ENCODE results near the gene OR52K2.

Gene OR52K2

DNA sequence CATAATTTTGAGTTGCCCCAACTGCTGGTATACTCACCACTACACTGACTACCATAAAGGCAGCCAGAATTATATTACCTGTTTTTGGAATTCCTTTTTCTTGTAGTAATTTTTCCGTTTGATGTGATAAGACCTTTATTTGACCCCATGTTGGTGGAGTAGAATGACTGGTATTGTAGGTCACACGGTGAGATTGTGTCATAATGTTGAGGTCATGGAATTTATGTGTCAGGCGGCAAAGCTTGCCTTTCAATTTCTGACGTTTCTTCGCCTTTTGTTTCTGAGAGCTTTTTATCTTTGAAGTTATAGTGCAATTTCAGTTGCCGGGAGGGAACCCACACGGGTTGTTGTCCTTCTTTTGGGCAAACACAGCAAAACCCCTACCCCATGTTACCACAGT is 46.4 kb downstream of the OR52K2 start:
- H3K4me3 Mint-ChIP-seq = no peak overlapping the region
- peaks cover 5% of the 10 kb centered on the region for H3K4me1 Mint-ChIP-seq
- peaks cover 8% of the 10 kb centered on the region for H3K27me3 Mint-ChIP-seq
- H3K9me3 Mint-ChIP-seq = no peaks in the 10 kb centered on the region
- no peak for ATAC-seq (ENCODE audit: low read depth)
- DNase-seq (ENCODE audit: low spot score in 2 of 2) = no peak
- H3K27ac Mint-ChIP-seq = no peak overlapping the region
- no peaks in the 10 kb centered on the region for H3K36me3 Mint-ChIP-seq

DNA sequence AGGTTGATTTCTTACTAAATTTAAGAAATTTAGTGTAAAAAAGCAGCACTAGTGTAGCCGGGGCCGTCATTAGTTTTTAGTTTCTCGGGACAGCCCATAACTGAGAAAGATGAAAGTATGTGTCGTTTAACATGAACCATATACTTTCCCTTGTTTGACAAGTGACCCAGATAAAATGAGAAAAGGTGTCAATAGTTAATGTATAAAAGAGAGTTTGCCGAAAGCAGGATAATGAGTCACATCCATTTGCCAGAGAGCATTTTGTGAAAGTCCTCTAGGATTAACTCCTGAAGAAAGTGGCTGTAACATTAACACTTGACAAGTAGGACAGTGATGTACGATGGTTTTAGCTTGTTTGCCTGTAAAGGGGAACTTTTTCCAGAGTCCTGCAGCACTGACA is 46.9 kb downstream of the OR52K2 start:
- H3K9me3 Mint-ChIP-seq = no peaks in the 10 kb centered on the region
- ATAC-seq (ENCODE audit: low read depth) (no peak), DNase-seq (ENCODE audit: low spot score in 2 of 2) (no peak)
- peaks cover 5% of the 10 kb centered on the region for H3K4me1 Mint-ChIP-seq
- H3K4me3 Mint-ChIP-seq = no peak overlapping the region
- H3K27ac Mint-ChIP-seq = no peak overlapping the region
- H3K36me3 Mint-ChIP-seq = no peaks in the 10 kb centered on the region
- H3K27me3 Mint-ChIP-seq = peaks cover 8% of the 10 kb centered on the region

DNA sequence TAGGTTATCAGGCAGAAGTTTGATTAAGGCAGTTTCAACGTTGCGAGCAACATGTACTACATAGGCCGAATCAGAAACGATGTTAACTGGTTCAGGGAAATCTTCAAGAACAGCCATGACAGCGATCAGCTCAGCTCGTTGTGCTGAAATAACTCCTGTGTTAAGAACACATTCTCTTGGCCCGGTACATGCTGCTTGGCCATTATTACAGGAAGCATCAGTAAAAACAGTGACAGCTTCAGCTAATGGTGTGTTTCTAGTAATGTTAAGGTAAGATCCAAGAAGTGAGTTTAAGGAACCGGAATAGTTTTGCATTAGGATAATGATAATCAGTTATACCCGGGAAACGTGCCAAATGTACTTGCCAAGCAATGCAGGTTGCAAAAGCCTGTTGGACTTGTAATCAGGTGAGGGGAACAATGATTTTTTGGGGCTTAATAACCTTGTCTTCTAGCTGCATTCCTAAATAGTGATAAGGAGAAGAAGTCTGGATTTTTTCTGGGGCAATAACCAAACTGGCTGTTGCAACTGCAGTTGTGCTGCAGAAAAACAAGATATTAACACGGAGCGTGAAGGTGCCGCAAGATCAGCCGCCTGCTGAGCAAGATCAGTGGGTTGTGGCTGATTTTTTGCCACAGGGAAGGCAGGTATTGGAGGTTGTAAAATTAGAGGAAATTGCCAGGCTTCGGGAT is 47.6 kb downstream of the OR52K2 start:
- peaks cover 5% of the 10 kb centered on the region for H3K4me1 Mint-ChIP-seq
- no peak for DNase-seq (ENCODE audit: low spot score in 2 of 2)
- H3K36me3 Mint-ChIP-seq = no peaks in the 10 kb centered on the region
- ATAC-seq (ENCODE audit: low read depth) = no peak
- no peak overlapping the region for H3K27ac Mint-ChIP-seq
- H3K4me3 Mint-ChIP-seq = no peak overlapping the region
- peaks cover 8% of the 10 kb centered on the region for H3K27me3 Mint-ChIP-seq
- no peaks in the 10 kb centered on the region for H3K9me3 Mint-ChIP-seq
